Activated T-cell treated with anti-CD3 and anti-CD28 coated beads for 48 hours (primary cell): ENCODE measurements around the gene ZNF124.
"Not testable (repeated sequence)": the region's sequence is repeated elsewhere in the genome, so short reads cannot be mapped to it uniquely, and the experiment has no call there.

Experiments used
- DNase-seq: peaks from one replicate; pipeline ENCODE4 v3.0.0-alpha.2; 2020; ENCODE audit warnings: low read depth

Gene ZNF124

GRCh38 chr1:247171875-247172563 is at the start of gene ZNF124:
Gene ZNF124, minus strand, starts transcription at chr1:247172020. Its CDS starts 143 bp downstream, at chr1:247171877.
- not testable (repeated sequence) for DNase-seq

DNA sequence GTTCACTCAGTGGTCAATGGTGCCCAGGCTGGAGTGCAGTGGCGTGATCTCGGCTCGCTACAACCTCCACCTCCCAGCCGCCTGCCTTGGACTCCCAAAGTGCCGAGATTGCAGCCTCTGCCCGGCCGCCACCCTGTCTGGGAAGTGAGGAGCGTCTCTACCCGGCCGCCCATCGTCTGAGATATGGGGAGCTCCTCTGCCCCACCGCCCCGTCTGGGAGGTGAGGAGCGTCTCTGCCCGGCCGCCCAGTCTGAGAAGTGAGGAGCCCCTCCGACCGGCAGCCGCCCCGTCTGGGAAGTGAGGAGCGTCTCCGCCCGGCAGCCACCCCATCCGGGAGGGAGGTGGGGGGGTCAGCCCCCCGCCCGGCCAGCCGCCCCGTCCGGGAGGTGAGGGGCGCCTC is 48.5 kb upstream of the ZNF124 start:
- not testable (repeated sequence) for DNase-seq

- DNase-seq = no peak
These were observed 46.4 kb upstream of the ZNF124 start for GRCh38 chr1:247218121-247218651.

DNA sequence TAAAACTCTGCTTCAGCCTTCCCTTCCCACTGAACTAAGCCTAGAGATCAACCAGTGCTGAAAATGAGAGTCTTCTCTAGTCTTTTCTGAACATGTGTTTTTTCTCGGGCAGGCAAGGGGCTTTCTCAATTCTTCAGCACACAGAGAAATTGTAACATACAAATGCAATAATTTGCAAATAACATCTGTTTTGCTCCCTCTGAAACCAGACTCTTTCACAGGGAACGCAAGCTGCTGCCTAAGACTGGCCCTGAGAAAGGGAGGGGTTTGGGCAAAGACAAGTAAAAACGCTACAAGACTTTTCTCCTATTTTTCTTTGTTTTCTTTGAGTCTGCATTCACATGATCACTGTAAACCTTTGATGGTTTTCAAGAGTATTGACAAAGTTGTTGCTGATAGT is 44.4 kb upstream of the ZNF124 start:
- no peak for DNase-seq

DNA sequence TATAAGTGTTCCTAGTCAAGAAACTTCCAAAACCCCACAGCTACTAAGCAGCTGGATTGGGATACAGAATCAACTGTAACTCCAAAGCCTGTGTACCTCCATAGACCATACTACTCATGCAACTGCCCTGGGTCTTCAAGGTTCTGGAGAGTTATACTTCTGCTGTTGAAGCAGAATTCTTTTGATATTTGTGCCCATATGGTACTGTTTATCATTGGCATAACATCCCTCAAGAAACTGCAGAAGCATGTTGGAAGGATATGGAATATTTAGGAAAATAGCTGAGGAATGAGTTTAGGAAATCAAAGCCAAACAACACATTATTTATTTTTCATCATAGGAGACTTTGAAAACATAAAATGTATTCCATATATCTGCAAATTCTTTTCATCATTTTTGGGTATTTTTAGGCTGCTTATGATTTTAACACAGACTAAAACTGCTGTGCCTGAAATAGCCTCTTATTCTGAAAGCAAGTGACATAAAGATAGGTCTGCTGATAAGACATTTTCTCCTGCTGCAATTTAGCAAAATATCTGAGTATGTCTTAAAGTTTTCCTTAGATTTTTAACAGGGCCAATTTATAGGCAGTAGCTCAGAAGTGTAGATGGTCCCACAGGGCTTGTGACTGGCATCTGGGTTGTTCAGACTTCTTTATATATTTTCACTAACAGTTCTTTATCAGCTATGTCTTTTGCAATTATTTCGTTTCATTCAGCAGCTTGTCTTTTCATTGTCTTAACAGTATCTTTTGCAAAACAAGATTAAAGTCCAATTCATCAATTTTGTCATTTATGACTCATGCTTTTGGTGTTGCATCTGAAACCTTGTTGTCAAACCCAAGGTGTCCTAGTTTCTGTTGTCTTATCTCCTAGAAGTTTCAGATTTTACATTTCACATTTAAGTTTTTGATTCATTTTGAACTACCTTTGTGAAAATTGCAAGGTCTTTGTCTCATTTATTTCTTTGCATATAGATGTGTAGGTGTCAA is 41.1 kb upstream of the ZNF124 start:
- no peak for DNase-seq

DNA sequence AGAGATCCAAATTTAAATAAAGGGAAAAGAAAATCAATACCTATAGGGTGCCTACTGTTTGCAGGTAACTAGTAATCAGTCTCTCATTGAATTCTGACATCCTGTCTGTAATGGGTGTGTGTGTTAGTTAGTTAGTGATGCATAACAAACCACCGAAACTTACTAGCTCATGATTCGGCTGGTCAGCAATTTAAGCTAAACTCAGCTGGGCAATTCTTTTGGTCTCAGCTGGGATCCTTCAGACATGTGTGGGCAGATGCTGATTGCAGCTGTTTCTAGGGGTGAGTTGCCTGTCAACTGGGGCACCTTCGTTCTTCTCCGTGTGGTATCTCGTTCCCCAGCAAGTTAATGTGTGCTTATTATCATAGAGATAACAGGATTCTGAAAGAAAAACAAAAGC is 40.2 kb upstream of the ZNF124 start:
- DNase-seq = no peak

GRCh38 chr1:247211339-247211738 is 39.5 kb upstream of the ZNF124 start:
- no peak for DNase-seq

- peak; percentile 94 for DNase-seq
These were observed 38.7 kb upstream of the ZNF124 start for GRCh38 chr1:247210376-247211117.

- no peak for DNase-seq
These were observed 38.2 kb upstream of the ZNF124 start for GRCh38 chr1:247210062-247210375.

DNA sequence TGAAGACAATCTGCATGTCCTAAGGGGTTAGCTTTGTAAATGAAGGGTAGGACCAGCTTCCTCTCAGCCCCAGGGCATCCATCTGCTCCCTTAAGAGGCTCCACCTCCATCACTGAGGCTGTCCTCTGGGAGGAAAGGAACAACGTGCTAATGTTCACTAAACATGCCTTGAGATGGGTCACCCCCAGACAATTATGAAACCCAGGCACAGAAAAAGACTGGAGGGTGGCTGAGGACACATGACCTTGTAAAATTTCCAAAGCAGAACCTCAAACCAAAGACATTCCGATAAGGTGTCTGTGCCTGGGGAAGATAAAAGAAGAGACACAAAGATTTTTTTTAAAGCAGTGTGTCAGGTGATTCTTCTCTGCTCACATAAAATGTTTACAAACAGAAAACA is 37.6 kb upstream of the ZNF124 start:
- no peak for DNase-seq

- no peak for DNase-seq
These were observed 32.4 kb upstream of the ZNF124 start for GRCh38 chr1:247204177-247204647.

DNA sequence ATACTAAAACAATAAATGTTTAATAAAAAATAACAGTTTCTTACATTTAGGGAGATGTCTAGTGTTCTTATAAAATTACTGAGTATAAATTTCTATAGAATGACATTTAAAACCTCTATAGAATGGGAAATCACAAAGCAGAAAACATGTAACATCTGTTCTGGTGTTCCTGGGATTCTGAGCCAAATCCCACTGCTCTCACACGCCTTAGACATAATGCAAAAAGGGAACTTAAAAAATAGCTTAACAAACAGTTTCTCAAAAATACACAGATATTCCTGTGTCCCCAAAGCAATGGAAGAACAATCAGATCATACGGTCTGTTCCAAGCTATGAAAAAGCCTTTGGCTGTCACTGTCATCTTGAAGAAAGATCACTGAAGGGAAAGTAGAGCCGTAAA is 27.0 kb upstream of the ZNF124 start:
- no peak for DNase-seq

- no peak for DNase-seq
These were observed 22.1 kb upstream of the ZNF124 start for GRCh38 chr1:247193958-247194357.

DNA sequence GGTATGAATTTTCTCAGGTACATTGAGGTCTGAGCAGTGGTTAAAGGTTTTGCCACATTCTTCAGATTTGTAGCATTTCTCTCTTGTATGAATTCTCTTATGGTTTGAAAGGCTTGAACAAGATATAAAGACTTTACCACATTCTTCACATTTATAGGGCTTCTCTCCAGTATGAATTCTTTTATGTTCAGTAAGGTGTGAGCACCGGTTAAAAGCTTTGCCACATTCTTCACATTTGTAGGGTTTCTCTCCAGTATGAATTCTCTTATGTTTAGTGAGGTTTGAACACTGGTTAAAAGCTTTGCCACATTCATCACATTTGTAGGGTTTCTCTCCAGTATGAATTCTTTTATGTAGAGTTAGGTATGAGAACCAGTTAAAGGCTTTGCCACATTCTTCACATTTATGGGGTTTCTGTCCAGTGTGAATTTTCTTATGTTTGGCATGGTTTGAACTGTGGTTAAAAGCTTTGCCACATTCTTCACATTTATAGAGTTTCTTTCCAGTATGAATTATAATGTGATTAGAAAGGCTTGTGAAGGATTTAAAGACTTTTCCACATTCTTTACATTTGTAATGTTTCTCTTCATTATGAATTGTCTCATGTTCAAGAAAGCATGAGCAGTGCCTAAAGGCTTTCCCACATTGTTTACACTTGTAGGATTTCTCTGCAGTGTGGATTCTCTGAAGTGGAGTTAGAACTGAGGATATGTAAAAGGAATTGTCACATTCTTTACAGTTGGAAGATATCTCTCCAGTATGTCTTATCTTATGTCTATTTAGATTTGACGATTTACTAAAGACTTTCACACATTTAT is 18.4 kb upstream of the ZNF124 start:
- no peak for DNase-seq

DNA sequence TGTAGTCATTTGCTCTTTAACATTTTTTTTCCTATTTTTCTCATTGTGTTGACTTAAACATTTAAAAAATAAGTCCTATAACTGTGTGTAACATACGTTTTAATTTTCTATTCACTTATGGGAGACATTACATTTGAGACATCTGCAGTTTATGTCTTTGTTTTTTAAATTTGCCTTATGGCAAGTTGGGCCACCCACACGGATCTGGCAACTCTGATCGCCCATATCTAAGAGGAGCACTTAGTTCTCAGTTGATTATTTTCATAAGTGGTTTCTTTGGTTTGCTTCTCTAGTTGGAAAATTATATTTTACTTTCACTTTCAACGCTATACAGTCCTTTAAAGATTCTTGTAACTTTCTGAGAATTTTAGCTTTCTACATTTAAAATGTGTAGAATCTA is 13.8 kb upstream of the ZNF124 start:
- DNase-seq = no peak

DNA sequence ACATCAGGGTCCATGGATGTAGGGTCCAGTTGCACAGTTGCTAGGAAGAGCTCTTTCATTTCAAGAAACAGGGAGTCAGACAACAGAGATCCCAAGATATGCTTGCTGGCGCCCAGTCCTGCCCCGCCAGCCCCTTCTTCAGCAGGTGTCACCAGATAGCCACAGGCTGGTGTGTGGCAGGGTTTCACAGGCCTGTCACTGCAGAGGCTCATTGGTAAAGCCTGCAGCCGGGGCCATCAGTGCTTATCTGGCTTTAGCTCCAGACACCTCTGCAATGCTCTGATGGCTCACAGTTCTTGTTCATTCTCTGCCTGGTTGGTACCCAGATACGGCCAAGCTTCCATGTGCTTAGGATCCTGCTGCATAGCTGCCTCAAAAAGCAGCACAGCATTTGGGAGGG is 12.4 kb upstream of the ZNF124 start:
- DNase-seq = no peak

- no peak for DNase-seq
These were observed 11.2 kb upstream of the ZNF124 start for GRCh38 chr1:247182994-247183393.

GRCh38 chr1:247180581-247180980 is 8.8 kb upstream of the ZNF124 start:
- DNase-seq = no peak

DNA sequence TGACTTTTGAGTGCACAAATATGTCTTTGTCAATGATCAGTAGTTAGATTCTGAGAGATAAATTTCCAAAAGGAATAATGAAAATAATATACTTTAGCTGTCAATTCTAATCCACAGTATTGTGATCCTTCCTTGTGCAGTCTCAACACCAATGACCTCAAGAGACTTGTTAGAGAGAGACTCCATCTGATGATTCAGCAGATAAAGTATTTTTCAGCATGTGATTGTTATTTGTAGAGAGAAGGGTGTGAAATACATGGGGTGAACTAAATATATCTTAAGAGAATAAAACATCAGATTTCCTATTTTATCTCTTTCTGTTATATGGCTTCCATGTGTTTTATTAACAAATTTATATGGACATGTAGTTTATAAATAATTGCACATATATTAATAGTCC is 5.9 kb upstream of the ZNF124 start:
- no peak for DNase-seq

- no peak for DNase-seq
These were observed 3.6 kb upstream of the ZNF124 start for GRCh38 chr1:247175458-247175857.

GRCh38 chr1:247173431-247173830 is 1.6 kb upstream of the ZNF124 start:
- DNase-seq = no peak
